Ovary (tissue), 3 donors: ENCODE measurements around the gene LRRC59.

Source experiments
- EP300 ChIP-seq: sonication (generic); formaldehyde crosslinking; IDR thresholded peaks from one replicate; pipeline ENCODE4 v1.6.1; 2017; ENCODE audit warnings: antibody characterized with exemption
- POLR2A ChIP-seq: fragments of 450-650 bp; IDR thresholded peaks from one replicate; pipeline ENCODE4 v1.6.1; 2017; ENCODE audit warnings: antibody characterized with exemption, mild to moderate bottlenecking, moderate library complexity
- TF ChIP-seq, protein P1 (sequence below), 3 donors: fragments of 450-650 bp in 2 of 3; fragments of 200-600 bp in 1 of 3; IDR thresholded peaks; one replicate each; pipeline versions ENCODE4 v1.5.1 to v1.8.0; 2016 to 2022; ENCODE audit warnings: antibody characterized with exemption in 3 of 3, mild to moderate bottlenecking in 1 of 3
- donor health status: DM: no; HTN: no; CAD: no.

- no peak for TF ChIP-seq POLR2A
- TF ChIP-seq, protein P1, sequence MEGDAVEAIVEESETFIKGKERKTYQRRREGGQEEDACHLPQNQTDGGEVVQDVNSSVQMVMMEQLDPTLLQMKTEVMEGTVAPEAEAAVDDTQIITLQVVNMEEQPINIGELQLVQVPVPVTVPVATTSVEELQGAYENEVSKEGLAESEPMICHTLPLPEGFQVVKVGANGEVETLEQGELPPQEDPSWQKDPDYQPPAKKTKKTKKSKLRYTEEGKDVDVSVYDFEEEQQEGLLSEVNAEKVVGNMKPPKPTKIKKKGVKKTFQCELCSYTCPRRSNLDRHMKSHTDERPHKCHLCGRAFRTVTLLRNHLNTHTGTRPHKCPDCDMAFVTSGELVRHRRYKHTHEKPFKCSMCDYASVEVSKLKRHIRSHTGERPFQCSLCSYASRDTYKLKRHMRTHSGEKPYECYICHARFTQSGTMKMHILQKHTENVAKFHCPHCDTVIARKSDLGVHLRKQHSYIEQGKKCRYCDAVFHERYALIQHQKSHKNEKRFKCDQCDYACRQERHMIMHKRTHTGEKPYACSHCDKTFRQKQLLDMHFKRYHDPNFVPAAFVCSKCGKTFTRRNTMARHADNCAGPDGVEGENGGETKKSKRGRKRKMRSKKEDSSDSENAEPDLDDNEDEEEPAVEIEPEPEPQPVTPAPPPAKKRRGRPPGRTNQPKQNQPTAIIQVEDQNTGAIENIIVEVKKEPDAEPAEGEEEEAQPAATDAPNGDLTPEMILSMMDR (IDR thresholded peaks at IDR 0.05): no peak
- no peak for TF ChIP-seq EP300
These were observed 41.7 kb upstream of the LRRC59 start for GRCh38 chr17:50439008-50439407.
